Kidney glomerular epithelial cell (primary cell): Measurements from ENCODE around the gene CENPU.

Experiments
- DNase-seq: peaks from one replicate; lab custom pipeline; 2025; lab: John Stamatoyannopoulos, UW

CENPU gene

DNA sequence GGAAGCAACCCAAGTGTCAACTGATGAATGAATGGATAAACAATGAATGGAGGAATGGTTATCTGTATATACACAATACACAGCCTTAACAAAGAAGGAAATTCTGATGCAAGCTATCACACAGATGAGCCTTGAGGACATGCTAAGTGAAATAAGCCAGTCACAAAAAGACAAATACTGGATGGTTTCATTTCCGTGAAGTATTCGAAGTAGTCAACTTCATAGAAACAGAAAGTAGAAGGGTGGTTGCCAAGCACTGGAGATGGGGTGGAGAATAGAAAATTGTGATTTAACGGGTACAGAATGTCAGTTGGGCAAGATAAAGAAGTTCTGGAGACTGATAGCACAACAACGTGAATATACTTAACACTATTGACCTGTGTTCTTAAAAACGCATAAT is 28.2 kb downstream of the CENPU start:
- no peak for DNase-seq

DNA sequence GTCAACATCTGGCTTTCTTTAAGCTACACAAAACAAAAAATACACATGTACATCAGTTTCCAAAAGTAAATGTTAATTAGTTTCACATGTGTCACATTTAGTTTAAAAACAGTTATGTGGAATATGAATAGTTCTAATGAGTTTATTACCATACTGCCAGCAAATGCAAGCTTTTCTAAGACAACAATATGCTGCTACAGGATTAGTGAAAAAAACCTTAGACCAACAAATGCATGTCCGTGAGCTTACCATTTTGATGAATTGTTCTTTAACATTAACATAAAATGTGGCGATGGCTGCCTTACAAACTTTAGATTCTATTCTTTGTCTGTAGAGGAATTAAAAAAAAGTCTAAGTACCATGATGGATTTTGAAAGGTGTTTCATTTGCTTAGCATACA is 31.8 kb downstream of the CENPU start:
- DNase-seq, result no peak

DNA sequence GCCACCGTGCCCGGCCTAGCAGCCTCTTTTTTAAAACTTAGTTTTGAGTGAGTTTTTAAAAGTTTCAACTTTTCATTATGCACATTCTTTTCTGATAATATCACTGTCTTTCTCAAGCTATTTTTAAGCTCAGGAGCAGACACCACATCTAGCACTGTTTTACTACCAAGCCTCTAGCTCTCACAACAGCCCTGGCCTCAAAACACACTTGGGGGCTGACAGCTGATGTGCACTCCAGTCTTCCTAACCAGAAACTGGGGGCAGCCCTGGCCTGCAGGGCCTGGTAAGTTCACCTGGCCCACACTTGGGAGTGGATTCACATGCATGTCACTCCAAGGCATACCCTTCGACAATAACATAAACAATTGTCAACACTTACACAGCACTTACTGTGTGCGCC is 34.0 kb downstream of the CENPU start:
- DNase-seq, result no peak

DNA sequence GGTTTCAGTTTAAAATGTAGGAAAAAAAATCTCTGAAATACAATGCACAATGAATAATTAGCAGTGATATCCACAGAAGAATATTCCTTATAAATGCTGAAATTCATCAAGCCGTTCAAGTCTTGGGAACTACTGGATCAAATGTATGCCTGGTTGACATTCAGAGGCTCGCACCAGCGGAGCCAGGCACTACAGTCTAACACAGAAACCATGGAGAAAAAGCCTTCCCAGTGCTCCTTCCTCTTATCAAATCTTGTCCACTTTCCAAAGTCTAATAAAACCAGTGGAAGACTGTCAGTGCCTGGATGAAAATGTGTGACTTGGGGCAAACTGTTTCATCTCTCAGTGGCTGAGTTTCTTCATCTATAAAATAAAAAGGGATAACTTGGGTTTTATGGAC is 35.9 kb downstream of the CENPU start:
- DNase-seq, result no peak

DNA sequence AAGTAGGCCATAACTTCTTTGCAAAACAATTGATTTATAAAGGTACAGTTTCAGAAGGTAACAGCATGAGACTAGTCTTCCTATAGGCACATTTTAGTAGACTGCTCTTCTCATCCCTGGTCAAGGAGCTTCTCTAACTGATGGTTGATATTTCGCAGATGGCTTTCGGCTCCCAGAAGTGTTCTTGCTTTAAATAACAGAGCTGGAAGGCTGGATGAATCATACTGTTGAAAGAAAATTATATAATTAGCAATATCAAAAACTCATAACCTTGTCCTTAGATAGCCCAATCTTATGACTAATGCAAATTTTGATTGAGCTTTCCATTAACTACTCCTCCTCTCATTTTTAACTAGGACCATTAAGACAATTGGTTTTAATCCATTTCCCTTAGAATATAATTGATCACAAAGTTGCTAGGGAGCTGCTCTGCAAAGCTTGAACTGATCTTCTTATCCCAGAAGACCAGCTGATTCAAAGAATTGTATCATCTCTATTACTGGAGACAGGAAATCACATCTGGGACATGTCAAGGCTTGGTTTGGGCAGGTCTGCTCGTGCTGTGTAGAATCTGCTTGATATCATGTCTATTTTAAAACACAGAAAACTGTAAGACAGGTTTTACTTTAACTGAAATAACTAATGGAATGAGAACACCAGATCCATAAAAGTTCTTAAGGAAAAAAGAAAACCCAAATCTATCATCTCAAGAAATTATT is 38.6 kb downstream of the CENPU start:
- DNase-seq, result no peak

DNA sequence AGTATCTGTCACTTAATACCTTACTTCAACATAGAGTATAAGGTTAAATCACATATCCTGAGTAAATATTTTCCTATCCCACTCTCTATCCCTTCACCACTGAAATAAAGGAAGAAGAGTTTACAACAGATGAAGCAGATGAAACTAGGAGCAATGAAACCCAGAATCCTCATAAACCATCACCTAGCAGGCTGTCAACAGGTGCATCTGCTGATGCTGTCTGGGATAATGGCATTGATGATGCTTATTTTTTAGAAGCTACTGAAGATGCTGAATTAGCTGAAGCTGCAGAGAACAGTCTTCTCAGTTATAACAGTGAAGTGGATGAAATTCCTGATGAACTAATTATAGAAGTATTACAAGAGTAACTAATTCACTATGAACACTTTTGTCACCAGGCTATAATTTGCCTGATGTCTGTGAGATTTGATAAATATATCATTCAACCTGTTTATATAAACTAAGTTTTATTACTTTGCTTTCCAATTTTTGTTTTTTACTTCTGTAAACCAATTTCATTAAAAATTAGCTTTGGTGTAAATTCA is 39.4 kb downstream of the CENPU start:
- no peak for DNase-seq

GRCh38 chr4:184693056-184693455 is 40.8 kb downstream of the CENPU start:
- no peak for DNase-seq

GRCh38 chr4:184689681-184690080 is 44.2 kb downstream of the CENPU start:
- DNase-seq, result no peak

GRCh38 chr4:184688447-184688846 is 45.4 kb downstream of the CENPU start:
- peak; percentile 32 for DNase-seq

DNA sequence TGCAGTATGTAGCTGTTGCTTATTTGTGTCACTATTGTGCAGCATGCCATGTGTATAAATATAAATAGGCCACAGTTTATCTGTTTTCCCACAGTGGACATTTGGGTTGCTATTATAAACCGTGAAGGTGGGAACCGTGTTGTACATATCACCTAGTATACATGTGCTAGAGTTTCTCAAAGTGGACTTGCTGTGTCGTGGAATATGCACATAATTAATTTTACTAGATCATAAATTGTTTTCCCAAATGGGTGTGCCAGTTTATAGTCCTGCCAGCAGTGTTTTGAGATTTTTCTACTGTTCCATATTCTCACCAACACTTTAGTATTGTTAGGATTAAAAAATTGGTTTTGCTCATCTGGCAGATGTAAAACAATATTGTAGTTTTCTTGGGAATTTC is 45.9 kb downstream of the CENPU start:
- no peak for DNase-seq

DNA sequence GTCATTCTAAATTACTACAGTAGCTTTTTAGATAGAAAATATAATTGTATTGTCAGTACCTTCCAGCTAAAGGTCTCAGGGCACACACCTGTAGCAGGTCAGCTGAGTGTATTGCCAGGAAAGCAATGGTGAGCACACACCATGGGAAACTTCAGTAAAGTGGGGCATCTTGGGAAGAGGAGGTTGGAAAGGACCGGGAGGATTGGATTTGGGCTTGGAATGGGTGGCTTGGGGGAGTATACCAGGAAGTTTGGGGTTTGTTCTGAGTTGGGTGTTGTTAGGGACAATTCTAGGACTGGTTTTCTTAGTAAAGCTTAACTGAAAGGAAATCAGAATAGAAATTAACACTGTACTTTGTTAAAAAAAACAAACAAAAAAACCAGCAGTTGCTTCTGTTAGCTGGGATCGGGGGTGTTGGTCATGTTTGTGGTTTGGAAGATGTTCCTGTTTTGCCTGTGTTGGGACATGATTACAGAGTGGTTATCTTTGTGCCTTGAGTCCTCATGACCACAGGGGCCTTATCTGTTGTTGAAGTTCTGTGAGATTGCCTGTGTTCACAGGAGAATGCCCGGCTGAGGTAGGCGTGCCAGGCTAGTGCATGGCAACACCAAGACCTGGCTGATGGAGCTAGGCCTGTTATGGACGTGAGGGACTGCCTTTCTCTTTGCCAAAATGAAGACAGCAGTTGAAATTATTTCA is 49.3 kb downstream of the CENPU start:
- DNase-seq, result no peak

DNA sequence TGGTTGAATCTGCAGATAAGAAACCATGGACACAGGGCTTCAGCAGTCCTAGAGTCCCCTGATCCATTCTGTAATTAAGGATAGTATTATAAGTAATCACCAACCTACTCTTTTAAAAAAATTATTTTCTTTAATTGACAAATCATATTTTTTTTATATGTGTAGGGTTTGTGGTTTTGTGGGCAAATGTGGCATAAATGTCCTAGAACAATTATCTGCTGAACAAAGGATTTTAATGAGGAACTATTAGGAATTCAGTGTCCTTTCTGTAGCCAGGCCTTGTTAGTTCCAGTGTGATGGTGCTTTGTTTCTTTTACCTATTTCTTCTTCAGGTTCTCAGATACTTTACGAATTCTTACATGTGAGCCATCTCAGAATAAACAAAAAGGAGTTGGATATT is 52.0 kb downstream of the CENPU start:
- DNase-seq, result no peak

DNA sequence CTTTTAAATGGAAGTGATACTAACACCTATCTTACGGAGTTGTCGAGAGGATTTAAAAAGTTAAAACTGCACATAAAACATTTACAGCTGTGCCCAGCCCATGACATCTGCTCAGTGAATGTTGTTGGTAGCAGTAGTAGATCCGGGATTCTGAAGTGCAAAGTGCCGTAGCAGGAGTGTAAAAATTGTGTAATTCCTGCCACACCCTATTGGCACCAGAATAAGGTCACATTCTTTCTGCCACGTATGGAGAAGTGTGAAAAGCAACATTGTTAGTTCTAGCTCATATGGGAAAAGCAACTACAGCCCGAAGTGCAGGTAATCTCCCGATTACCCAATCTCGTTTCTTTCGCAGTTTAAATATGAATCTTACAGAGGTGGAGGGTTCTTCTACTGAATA is 53.2 kb downstream of the CENPU start:
- DNase-seq, result no peak

DNA sequence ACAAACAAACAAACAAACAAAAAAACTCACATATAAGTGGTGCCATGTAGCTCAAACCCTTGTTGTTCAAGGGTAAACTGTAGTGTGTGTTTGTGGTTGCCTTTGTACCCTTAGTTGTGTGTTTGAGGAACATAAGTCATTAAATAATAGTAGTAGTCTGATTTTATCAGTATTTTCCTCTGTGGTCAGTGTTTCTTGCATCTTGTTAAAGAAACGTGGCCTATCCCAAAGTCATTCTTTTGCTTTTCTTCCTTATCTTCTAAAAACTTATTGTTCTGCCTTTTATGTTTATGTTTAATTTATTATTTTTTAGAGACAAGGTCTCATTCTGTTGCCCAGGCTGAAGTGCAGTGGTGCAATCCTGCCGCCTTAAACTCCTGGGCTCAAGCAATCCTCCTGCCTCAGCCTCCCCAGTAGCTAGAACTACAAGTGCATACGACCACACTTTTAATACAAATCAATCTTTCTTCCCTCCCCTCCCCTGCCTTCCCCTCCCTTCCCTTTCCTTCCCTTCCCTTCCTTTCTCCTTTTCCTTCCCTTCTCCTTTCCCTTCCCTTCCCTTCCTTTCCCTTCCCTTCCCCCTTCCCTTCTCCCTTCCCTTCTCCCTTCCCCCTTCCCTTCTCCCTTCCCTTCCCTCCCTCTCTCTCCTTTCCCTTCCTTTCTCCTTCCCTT is 57.9 kb downstream of the CENPU start:
- no peak for DNase-seq

GRCh38 chr4:184675018-184675417 is 58.9 kb downstream of the CENPU start:
- DNase-seq, result no peak

- DNase-seq, result no peak
These were observed 59.9 kb downstream of the CENPU start for GRCh38 chr4:184674011-184674410.

GRCh38 chr4:184672741-184673140 is 61.2 kb downstream of the CENPU start:
- DNase-seq, result no peak

DNA sequence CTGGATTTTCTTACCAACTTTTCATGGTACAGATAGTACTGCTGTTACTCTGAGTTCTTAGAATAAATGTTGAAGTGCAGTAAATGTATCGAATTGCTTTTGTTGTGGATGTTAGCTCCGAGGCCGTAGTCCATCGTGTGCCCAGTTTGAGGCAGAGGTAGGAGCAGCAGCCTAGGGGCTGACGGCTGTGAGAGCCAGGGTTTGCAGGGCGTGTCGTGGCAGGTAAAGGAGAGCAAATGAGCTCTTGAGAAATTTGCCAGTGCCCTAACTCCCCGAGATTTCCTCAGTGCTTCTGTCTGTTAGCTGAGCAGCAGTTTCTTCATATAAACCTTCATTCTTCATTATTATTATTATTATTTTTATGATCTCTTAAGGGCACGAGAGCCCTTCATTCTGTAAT is 62.8 kb downstream of the CENPU start:
- DNase-seq, result no peak

GRCh38 chr4:184669251-184669650 is 64.6 kb downstream of the CENPU start:
- no peak for DNase-seq

- DNase-seq, result no peak
These were observed 65.3 kb downstream of the CENPU start for GRCh38 chr4:184668511-184669114.

DNA sequence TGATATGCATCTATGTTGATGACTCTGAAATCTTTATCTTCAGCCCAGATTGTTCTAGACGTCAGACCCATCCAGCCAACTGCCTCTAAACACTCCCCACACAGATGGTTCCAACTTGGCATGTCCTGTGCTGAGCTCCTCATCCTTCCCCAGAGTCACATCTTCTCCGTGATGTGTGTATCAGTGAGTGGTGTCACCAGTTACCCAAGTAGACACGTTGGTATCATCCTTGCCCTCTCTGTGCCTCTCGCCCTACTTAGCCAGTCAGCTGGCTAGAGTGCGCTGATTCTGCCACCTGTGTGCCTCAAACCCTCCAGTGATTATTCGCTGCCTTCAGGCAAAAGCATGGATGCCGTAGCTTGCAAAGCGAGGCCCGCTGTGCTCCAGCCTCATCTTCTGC is 65.8 kb downstream of the CENPU start:
- DNase-seq, result no peak

- no peak for DNase-seq
These were observed 67.2 kb downstream of the CENPU start for GRCh38 chr4:184666670-184667069.
